SK-N-SH (cell line): Measurements from ENCODE around the gene PCARE.

Source experiments
- CTCF ChIP-seq: fragments of 200-600 bp; sonication (generic); IDR thresholded peaks from 2 replicates; pipeline ENCODE4 v1.6.1; 2017; ENCODE audit warnings: antibody characterized with exemption, mild to moderate bottlenecking, moderate library complexity
- FOXJ3 ChIP-seq: sonication (generic); formaldehyde crosslinking; IDR thresholded peaks from 2 replicates; pipeline ENCODE4 v1.5.1; 2020; ENCODE audit warnings: mild to moderate bottlenecking, missing genetic modification reagents
- POLR2AphosphoS5 ChIP-seq: IDR thresholded peaks from 2 replicates; pipeline ENCODE4 v1.6.1; 2012; ENCODE audit warnings: low read depth, low read length
- USF2 ChIP-seq: fragments of 150-350 bp; IDR thresholded peaks from 2 replicates; pipeline ENCODE4 v1.6.1; 2017; ENCODE audit warnings: antibody characterized with exemption, low read length, low read depth, borderline replicate concordance

GRCh38 chr2:29061176-29061575 lies 13.1 kb downstream of the PCARE start:
- TF ChIP-seq FOXJ3 (CRISPR knock-in tag) (no peak), POLR2AphosphoS5 (no peak), USF2 (no peak), CTCF (no peak)
